MCF 10A (cell line): Measurements from ENCODE around the gene SMARCE1. TPM values are rescaled to one million over a fixed set of nuclear protein-coding genes. Genes with fewer than 3 reads are reported as not detected.

Experiments
- BruUV-seq: library from RNA; stranded (reverse); fragments of 400-500 nt; replicated peaks from 2 replicates; lab custom pipeline; 2021; lab: Mats Ljungman, UMichigan
- CTCF ChIA-PET: fragments of 300-600 bp; sonication (Branson Sonifier 250); formaldehyde crosslinking; extraction: SDS; loops from one replicate; lab custom pipeline; 2021; ENCODE audit warnings: antibody characterized with exemption, inconsistent platforms; lab: Yijun Ruan, JAX
- POLR2A ChIA-PET: fragments of 300-600, 350-650 bp; sonication (Branson Sonifier 250); formaldehyde crosslinking; extraction: SDS; loops from one replicate; lab custom pipeline; 2020; ENCODE audit warnings: antibody characterized with exemption, inconsistent platforms; lab: Yijun Ruan, JAX
- DNase-seq: peaks from one replicate; pipeline ENCODE4 v3.0.0-alpha.2; 2018; ENCODE audit not compliant: unreplicated experiment
- H3K27ac Mint-ChIP-seq: one replicate; pipeline ENCODE4 v1.8.0; 2022; ENCODE audit warnings: mild to moderate bottlenecking, low read depth, mixed read lengths; ENCODE audit not compliant: unreplicated experiment
- H3K27me3 Mint-ChIP-seq: one replicate; pipeline ENCODE4 v1.8.0; 2022; ENCODE audit warnings: mixed read lengths; ENCODE audit not compliant: insufficient read depth, unreplicated experiment
- H3K36me3 Mint-ChIP-seq: one replicate; pipeline ENCODE4 v1.8.0; 2022; ENCODE audit warnings: mild to moderate bottlenecking, moderate library complexity, mixed read lengths; ENCODE audit not compliant: insufficient read depth, unreplicated experiment
- H3K4me1 Mint-ChIP-seq: one replicate; pipeline ENCODE4 v1.8.0; 2022; ENCODE audit warnings: mixed read lengths; ENCODE audit not compliant: insufficient read depth, unreplicated experiment
- H3K4me3 Mint-ChIP-seq: one replicate; pipeline ENCODE4 v1.8.0; 2022; ENCODE audit warnings: mild to moderate bottlenecking, moderate library complexity, mixed read lengths; ENCODE audit not compliant: unreplicated experiment
- H3K9me3 Mint-ChIP-seq: one replicate; pipeline ENCODE4 v1.8.0; 2022; ENCODE audit warnings: mixed read lengths; ENCODE audit not compliant: unreplicated experiment
- CTCF ChIP-seq: fragments of 200-600 bp; IDR thresholded peaks from one replicate; pipeline ENCODE4 v1.8.0; 2022; ENCODE audit warnings: antibody characterized with exemption, mild to moderate bottlenecking; ENCODE audit not compliant: unreplicated experiment
- intact Hi-C: fragments of 100-400 bp; cut with micrococcal nuclease; formaldehyde crosslinking; loops from 2 replicates; pipeline ENCODE4 v1.14.1; 2022
- total RNA-seq: library from RNA; stranded (reverse); gene quantifications from 2 replicates; pipeline ENCODE4 v1.2.3, GENCODE V29; 2022

Gene SMARCE1
- total RNA-seq, 1 experiment from 2014 or later, result 128 TPM

- no peak overlapping the region for H3K4me3 Mint-ChIP-seq
- peak overlapping the region; percentile 70 for H3K27ac Mint-ChIP-seq
- no TSS peak for BruUV-seq
These were observed 48.4 kb upstream of the SMARCE1 start for GRCh38 chr17:40695874-40696472.

DNA sequence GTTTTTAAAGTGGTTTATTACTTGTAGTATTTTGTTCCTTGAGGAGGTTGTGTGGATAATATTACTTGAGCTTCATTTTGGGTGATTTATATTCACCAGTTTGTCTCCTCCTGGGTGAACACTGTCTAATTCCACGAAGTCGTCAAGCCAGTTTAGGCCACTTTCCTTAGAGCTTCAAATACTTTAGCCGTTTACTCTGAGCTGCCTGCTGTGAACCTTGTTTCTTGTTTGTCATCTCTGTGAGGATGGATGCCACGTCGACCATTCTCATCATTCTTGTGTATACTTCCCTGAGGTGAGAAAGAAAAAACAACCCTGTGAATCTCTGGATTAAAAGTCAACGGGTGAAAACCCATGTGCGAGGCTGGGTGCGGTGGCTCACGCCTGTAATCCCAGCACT lies 47.0 kb upstream of the SMARCE1 start:
- no peak for TF ChIP-seq CTCF
- BruUV-seq, result no TSS peak
- H3K27ac Mint-ChIP-seq, result no peak overlapping the region
- CTCF ChIA-PET, result interaction anchor here (0.5 to 1.3 kb wide), 4 partner anchors 12 to 98 kb away, joined by 3 to 4 read pairs (median 3); no protein-coding TSS in a partner anchor
- H3K27me3 Mint-ChIP-seq, result no peaks in the 10 kb centered on the region
- H3K4me1 Mint-ChIP-seq, result peaks cover 13% of the 10 kb centered on the region
- no peaks in the 10 kb centered on the region for H3K36me3 Mint-ChIP-seq
- DNase-seq, result no peak
- intact Hi-C loops, result no loop called here
- no peak overlapping the region for H3K4me3 Mint-ChIP-seq
- H3K9me3 Mint-ChIP-seq, result no peaks in the 10 kb centered on the region
- POLR2A ChIA-PET, result interaction anchor here (0.7 to 2.6 kb wide), 5 partner anchors 10 to 709 kb away, joined by 3 to 8 read pairs (median 5); partner anchors contain the start of genes KRT222 and SMARCE1

More at GRCh38 chr17:40695874-40696472, 48.4 kb upstream of the SMARCE1 start:
- POLR2A ChIA-PET, result interaction anchor here (0.7 to 2.6 kb wide), 7 partner anchors 9 to 95 kb away, joined by 3 to 7 read pairs (median 5); partner anchors contain the start of gene KRT222
- Mint-ChIP-seq H3K36me3 (no peaks in the 10 kb centered on the region), H3K27me3 (no peaks in the 10 kb centered on the region), H3K4me1 (peaks cover 13% of the 10 kb centered on the region), H3K9me3 (no peaks in the 10 kb centered on the region)
- TF ChIP-seq CTCF, result no peak
- no peak for DNase-seq
- intact Hi-C loops, result no loop called here
- CTCF ChIA-PET, result interaction anchor here (0.6 to 0.7 kb wide), 2 partner anchors 56 to 1206 kb away, joined by 3 read pairs; no protein-coding TSS in a partner anchor

GRCh38 chr17:40687106-40687505 lies 39.5 kb upstream of the SMARCE1 start:
- CTCF ChIA-PET, result no interaction called here
- DNase-seq, result no peak
- peaks cover 10% of the 10 kb centered on the region for H3K27me3 Mint-ChIP-seq
- no peaks in the 10 kb centered on the region for H3K4me1 Mint-ChIP-seq
- no peaks in the 10 kb centered on the region for H3K36me3 Mint-ChIP-seq
- POLR2A ChIA-PET, result no interaction called here
- H3K4me3 Mint-ChIP-seq, result no peak overlapping the region
- H3K27ac Mint-ChIP-seq, result no peak overlapping the region
- TF ChIP-seq CTCF, result no peak
- BruUV-seq, result no TSS peak
- no peaks in the 10 kb centered on the region for H3K9me3 Mint-ChIP-seq
- intact Hi-C loops, result no loop called here

- Mint-ChIP-seq H3K4me1 (no peaks in the 10 kb centered on the region), H3K27ac (no peak overlapping the region), H3K36me3 (no peaks in the 10 kb centered on the region), H3K4me3 (no peak overlapping the region), H3K27me3 (peaks cover 14% of the 10 kb centered on the region), H3K9me3 (no peaks in the 10 kb centered on the region)
- intact Hi-C loops, result no loop called here
- BruUV-seq, result no TSS peak
- DNase-seq, result no peak
- ChIA-PET POLR2A (interaction anchor here (0.5 to 1.3 kb wide), 3 partner anchors 10 to 110 kb away, joined by 4 to 7 read pairs (median 4); partner anchors contain the start of gene KRT222), CTCF (interaction anchor here (0.7 kb wide), 1 partner anchor 43 kb away, joined by 3 read pairs; no protein-coding TSS in a partner anchor)
- TF ChIP-seq CTCF, result no peak
These were observed 38.6 kb upstream of the SMARCE1 start for GRCh38 chr17:40686192-40686591.
